Bronchial epithelial cell (primary cell): ENCODE data around the gene SLC22A9. TPM values are rescaled to one million over a fixed set of nuclear protein-coding genes. Genes with fewer than 3 reads are reported as not detected.
"Not testable (repeated sequence)": the region's sequence is repeated elsewhere in the genome, so short reads cannot be mapped to it uniquely, and the experiment has no call there.

ENCODE experiments used
- DNase-seq: peaks from one replicate; pipeline ENCODE4 v3.0.0-alpha.2; 2010; ENCODE audit warnings: low read depth
- FAIRE-seq: peaks from 2 replicates; lab custom pipeline; 2011; peaks lifted over from hg19 to GRCh38; lab: Jason Lieb, UNC
- H3K27me3 ChIP-seq: 2 replicates; pipeline ENCODE4 v1.5.1; 2011; ENCODE audit warnings: low read length; ENCODE audit not compliant: control insufficient read depth, insufficient read depth
- H3K36me3 ChIP-seq: 2 replicates; pipeline ENCODE4 v1.5.1; 2011; ENCODE audit warnings: low read length; ENCODE audit not compliant: control insufficient read depth, insufficient read depth
- H3K4me3 ChIP-seq: 2 replicates; pipeline ENCODE4 v1.5.1; 2011; ENCODE audit warnings: mild to moderate bottlenecking, low read depth, low read length, control low read depth
- total RNA-seq: library from RNA; depleted of rRNA; stranded (reverse); fragments of >200 nt; gene quantifications from 2 replicates; pipeline ENCODE4 v1.2.1, GENCODE V29; 2014
- TF ChIP-seq, protein P1 (sequence below): IDR thresholded peaks from 2 replicates; pipeline ENCODE4 v1.5.1; 2011; ENCODE audit warnings: mild to moderate bottlenecking, moderate library complexity, low read length, control low read depth, inconsistent platforms; ENCODE audit not compliant: insufficient read depth, severe bottlenecking

The SLC22A9 gene
- total RNA-seq, 1 donor from 2014 or later: not detected

DNA sequence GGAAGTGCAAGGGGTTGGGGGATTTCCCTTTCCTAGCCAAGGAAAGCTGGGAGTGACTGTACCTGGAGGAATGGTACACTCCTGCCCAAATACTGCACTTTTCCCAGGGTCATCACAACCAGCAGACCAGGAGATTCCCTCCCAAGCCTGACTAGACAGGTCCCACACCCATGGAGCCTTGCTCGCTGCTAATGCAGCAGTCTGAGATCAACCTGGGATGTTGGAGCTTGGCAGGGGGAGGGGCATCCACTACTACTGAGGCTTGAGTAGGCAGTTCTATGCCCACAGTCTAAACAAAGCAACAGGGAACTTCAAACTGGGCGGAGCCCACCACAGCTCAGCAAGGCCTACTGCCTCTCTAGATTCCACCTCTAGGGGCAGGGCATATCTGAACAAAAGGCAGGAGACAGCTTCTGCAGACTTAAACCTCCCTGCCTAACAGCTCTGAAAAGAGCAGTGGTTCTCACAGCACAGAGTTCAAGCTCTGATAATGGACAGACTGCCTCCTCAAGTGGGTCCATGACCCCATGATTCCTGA is 58.5 kb downstream of the SLC22A9 start:
- TF ChIP-seq, protein P1, sequence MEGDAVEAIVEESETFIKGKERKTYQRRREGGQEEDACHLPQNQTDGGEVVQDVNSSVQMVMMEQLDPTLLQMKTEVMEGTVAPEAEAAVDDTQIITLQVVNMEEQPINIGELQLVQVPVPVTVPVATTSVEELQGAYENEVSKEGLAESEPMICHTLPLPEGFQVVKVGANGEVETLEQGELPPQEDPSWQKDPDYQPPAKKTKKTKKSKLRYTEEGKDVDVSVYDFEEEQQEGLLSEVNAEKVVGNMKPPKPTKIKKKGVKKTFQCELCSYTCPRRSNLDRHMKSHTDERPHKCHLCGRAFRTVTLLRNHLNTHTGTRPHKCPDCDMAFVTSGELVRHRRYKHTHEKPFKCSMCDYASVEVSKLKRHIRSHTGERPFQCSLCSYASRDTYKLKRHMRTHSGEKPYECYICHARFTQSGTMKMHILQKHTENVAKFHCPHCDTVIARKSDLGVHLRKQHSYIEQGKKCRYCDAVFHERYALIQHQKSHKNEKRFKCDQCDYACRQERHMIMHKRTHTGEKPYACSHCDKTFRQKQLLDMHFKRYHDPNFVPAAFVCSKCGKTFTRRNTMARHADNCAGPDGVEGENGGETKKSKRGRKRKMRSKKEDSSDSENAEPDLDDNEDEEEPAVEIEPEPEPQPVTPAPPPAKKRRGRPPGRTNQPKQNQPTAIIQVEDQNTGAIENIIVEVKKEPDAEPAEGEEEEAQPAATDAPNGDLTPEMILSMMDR: no peak
- FAIRE-seq: no peak
- no peaks in the 10 kb centered on the region for H3K36me3 ChIP-seq
- H3K4me3 ChIP-seq: no peak overlapping the region
- peak; percentile 10 for DNase-seq
- no peaks in the 10 kb centered on the region for H3K27me3 ChIP-seq

- H3K27me3 ChIP-seq, H3K36me3 ChIP-seq, DNase-seq, FAIRE-seq, H3K4me3 ChIP-seq: not testable (repeated sequence)
Observed at GRCh38 chr11:63430731-63431130, 61.1 kb downstream of the SLC22A9 start.

DNA sequence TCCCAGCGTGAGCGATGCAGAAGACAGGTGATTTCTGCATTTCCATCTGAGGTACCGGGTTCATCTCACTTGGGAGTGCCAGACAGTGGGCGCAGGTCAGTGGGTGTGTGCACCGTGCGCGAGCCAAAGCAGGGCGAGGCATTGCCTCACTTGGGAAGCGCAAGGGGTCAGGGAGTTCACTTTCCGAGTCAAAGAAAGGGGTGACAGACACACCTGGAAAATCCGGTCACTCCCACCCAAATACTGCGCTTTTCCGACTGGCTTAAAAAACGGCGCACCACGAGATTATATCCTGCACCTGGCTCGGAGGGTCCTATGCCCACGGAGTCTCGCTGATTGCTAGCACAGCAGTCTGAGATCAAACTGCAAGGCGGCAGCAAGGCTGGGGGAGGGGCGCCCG is 65.8 kb downstream of the SLC22A9 start:
- H3K4me3 ChIP-seq, DNase-seq, H3K36me3 ChIP-seq, FAIRE-seq, H3K27me3 ChIP-seq: not testable (repeated sequence)

GRCh38 chr11:63435831-63436230 is 66.2 kb downstream of the SLC22A9 start:
- not testable (repeated sequence) for H3K27me3 ChIP-seq, H3K4me3 ChIP-seq, FAIRE-seq, DNase-seq, H3K36me3 ChIP-seq

DNA sequence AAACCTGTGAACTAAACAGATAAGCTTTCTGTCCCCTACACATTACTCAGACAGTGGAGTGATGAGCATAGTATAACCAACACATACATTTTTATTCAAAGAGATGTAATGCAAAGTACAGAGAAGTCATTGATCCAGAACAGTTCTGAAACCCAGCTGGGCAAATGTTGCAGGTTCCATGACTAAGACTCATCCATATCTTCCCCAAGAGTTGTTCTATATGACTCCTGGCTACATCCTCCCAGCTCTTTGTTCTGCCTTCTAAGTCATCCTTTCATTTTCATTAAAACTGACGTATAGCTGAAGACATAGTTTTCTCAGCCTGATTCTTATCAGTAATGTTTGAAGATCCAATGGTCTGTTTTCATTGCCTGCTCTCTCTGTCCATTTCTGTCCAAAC is 74.1 kb downstream of the SLC22A9 start:
- FAIRE-seq (no peak), DNase-seq (no peak)
- TF ChIP-seq, protein P1: no peak
- Histone ChIP-seq H3K36me3 (no peaks in the 10 kb centered on the region), H3K27me3 (no peaks in the 10 kb centered on the region), H3K4me3 (no peak overlapping the region)

GRCh38 chr11:63444160-63444559 is 74.6 kb downstream of the SLC22A9 start:
- Histone ChIP-seq H3K4me3 (no peak overlapping the region), H3K36me3 (no peaks in the 10 kb centered on the region), H3K27me3 (no peaks in the 10 kb centered on the region)
- TF ChIP-seq, protein P1: no peak
- no peak for DNase-seq
- FAIRE-seq: no peak

- no peak for FAIRE-seq
- Histone ChIP-seq H3K36me3 (no peaks in the 10 kb centered on the region), H3K4me3 (no peak overlapping the region), H3K27me3 (no peaks in the 10 kb centered on the region)
- no peak for DNase-seq
- TF ChIP-seq, protein P1: no peak
Observed at GRCh38 chr11:63445118-63445517, 75.5 kb downstream of the SLC22A9 start.
